B cell (primary cell): ENCODE measurements around the gene WNT3A. TPM values are rescaled to one million over a fixed set of nuclear protein-coding genes. Genes with fewer than 3 reads are reported as not detected.

Experiments used
- ATAC-seq: fragments of 200-7000 bp; cut with Tn5 transposase; one replicate; pipeline ENCODE4 v1.10.0; 2021; ENCODE audit warnings: low read depth, mild to moderate bottlenecking, moderate number of reproducible peaks, moderate library complexity
- CTCF ChIA-PET: fragments of 350-600 bp; sonication (Branson Sonifier 250); formaldehyde crosslinking; loops from one replicate; lab custom pipeline; 2021; ENCODE audit warnings: antibody characterized with exemption, inconsistent platforms; lab: Charles Lee
- POLR2A ChIA-PET: fragments of 350-600 bp; sonication (Branson Sonifier 250); formaldehyde crosslinking; loops from one replicate; lab custom pipeline; 2021; ENCODE audit warnings: antibody characterized with exemption; lab: Charles Lee
- DNase-seq: peaks from one replicate; pipeline ENCODE4 v3.0.0; 2013
- H2AFZ ChIP-seq: 2 replicates; pipeline ENCODE4 v1.6.1; 2012; ENCODE audit warnings: mild to moderate bottlenecking, low read depth, low read length; ENCODE audit not compliant: insufficient read depth, poor library complexity, severe bottlenecking
- H3K27ac ChIP-seq, 2 donors: 1 replicate in 1 of 2; 2 replicates in 1 of 2; pipeline ENCODE4 v1.5.1; 2012 to 2013; ENCODE audit warnings: low read length in 2 of 2, mild to moderate bottlenecking in 2 of 2, moderate library complexity in 1 of 2
- H3K27me3 ChIP-seq, 4 experiments: fragments of 200-600 bp in 1 of 4; sonication (generic) in 1 of 4; replicated peaks in 1 of 4; 1 replicate in 2 of 4; 2 replicates in 2 of 4; pipeline versions ENCODE4 v1.6.1 to v1.7.0; 2013 to 2016; ENCODE audit warnings: low read length in 3 of 4, mild to moderate bottlenecking in 2 of 4, mixed read lengths in 1 of 4, moderate library complexity in 1 of 4; ENCODE audit not compliant: insufficient read depth in 4 of 4, control insufficient read depth in 3 of 4; ENCODE audit errors: control extremely low read depth in 1 of 4
- H3K36me3 ChIP-seq, 2 experiments: replicated peaks in 1 of 2; 1 replicate in 1 of 2; 2 replicates in 1 of 2; pipeline versions ENCODE4 v1.6.1 to v1.7.1; 2013; ENCODE audit warnings: low read length in 1 of 2; ENCODE audit not compliant: insufficient read depth in 2 of 2, control insufficient read depth in 1 of 2; ENCODE audit errors: control extremely low read depth in 1 of 2, extremely low read depth in 1 of 2
- H3K4me1 ChIP-seq, 2 donors: fragments of 200-600 bp in 1 of 2; sonication (generic) in 1 of 2; 1 replicate in 1 of 2; 2 replicates in 1 of 2; pipeline versions ENCODE4 v1.5.1 to v1.6.1; 2013 to 2017; ENCODE audit warnings: low read length in 2 of 2; ENCODE audit not compliant: control insufficient read depth in 2 of 2, insufficient read depth in 2 of 2
- H3K4me2 ChIP-seq: replicated peaks from 2 replicates; pipeline ENCODE3; 2012; ENCODE audit warnings: mild to moderate bottlenecking, low read depth, low read length; ENCODE audit not compliant: poor library complexity, severe bottlenecking
- H3K4me3 ChIP-seq, 5 experiments: fragments of 200-600 bp in 1 of 5; sonication (generic) in 1 of 5; 1 replicate in 3 of 5; 2 replicates in 2 of 5; pipeline versions ENCODE4 v1.5.1 to v1.7.0; 2011 to 2016; ENCODE audit warnings: low read length in 4 of 5, mild to moderate bottlenecking in 4 of 5, low read depth in 2 of 5, control low read depth in 1 of 5, moderate library complexity in 1 of 5; ENCODE audit not compliant: insufficient read depth in 1 of 5; ENCODE audit errors: control extremely low read depth in 1 of 5, extremely low read depth in 1 of 5
- H3K79me2 ChIP-seq: fragments of 200-600 bp; sonication (generic); one replicate; pipeline ENCODE4 v1.6.0; 2016; ENCODE audit warnings: low read length; ENCODE audit not compliant: control insufficient read depth, insufficient read depth
- H3K9ac ChIP-seq: fragments of 200-600 bp; sonication (generic); 2 replicates; pipeline ENCODE4 v1.6.1; 2017; ENCODE audit warnings: mild to moderate bottlenecking, low read length, moderate library complexity
- H3K9me3 ChIP-seq, 3 donors: one replicate each; pipeline versions ENCODE4 v1.6.1 to v1.7.1; 2013; ENCODE audit warnings: low read length in 2 of 3; ENCODE audit not compliant: control insufficient read depth in 2 of 3, insufficient read depth in 1 of 3; ENCODE audit errors: control extremely low read depth in 1 of 3
- H4K20me1 ChIP-seq: 2 replicates; pipeline ENCODE4 v1.6.0; 2012; ENCODE audit warnings: mild to moderate bottlenecking, low read length; ENCODE audit not compliant: insufficient read depth, control insufficient read depth, poor library complexity, severe bottlenecking
- H3K27ac Mint-ChIP-seq: one replicate; pipeline ENCODE4 v1.8.0; 2021; ENCODE audit warnings: mixed read lengths
- H3K27me3 Mint-ChIP-seq: one replicate; pipeline ENCODE4 v1.8.0; 2021; ENCODE audit warnings: mixed read lengths
- H3K4me1 Mint-ChIP-seq: one replicate; pipeline ENCODE4 v1.8.0; 2021; ENCODE audit warnings: mixed read lengths
- H3K4me3 Mint-ChIP-seq: one replicate; pipeline ENCODE4 v1.8.0; 2021; ENCODE audit warnings: mixed read lengths
- H3K9me3 Mint-ChIP-seq: one replicate; pipeline ENCODE4 v1.8.0; 2022; ENCODE audit warnings: mixed read lengths; ENCODE audit not compliant: insufficient read depth
- EZH2 ChIP-seq: IDR thresholded peaks from 2 replicates; pipeline ENCODE4 v1.6.1; 2012; ENCODE audit warnings: borderline replicate concordance, low read depth, mild to moderate bottlenecking, moderate library complexity, low read length; ENCODE audit not compliant: insufficient read depth, poor library complexity, severe bottlenecking
- WGBS: methylation state at CpG from one replicate; pipeline ENCODE4 v1.1.5; 2013; ENCODE audit warnings: missing lambda C conversion rate; ENCODE audit not compliant: insufficient coverage; 5-methylcytosine and 5-hydroxymethylcytosine counted together
- intact Hi-C: fragments of 100-400 bp; cut with micrococcal nuclease; formaldehyde crosslinking; loops from one replicate; pipeline ENCODE4 v1.10.0; 2022
- polyA plus RNA-seq: library from polyadenylated mRNA; depleted of rRNA; stranded (reverse); fragments of >200 nt; gene quantifications from 2 replicates; pipeline ENCODE4 v1.2.3, GENCODE V29; 2012
- total RNA-seq, 2 donors: library from RNA; stranded (reverse); fragments of 120-200 nt in 1 of 2; gene quantifications; 1 replicate in 1 of 2; 2 replicates in 1 of 2; pipeline versions ENCODE4 v1.2.3 to v1.2.4, GENCODE V29; 2013 to 2022
- TF ChIP-seq, protein P1 (sequence below): fragments of 200-600 bp; IDR thresholded peaks from one replicate; pipeline ENCODE4 v1.8.0; 2022; ENCODE audit warnings: antibody characterized with exemption, mild to moderate bottlenecking

Gene WNT3A
- total and polyA plus RNA-seq, 2 donors (not counting 1 experiment from before 2014, with no cell fraction given), result 0.03 TPM; not detected in 1

- TF ChIP-seq EZH2, result no peak
- TF ChIP-seq, protein P1, sequence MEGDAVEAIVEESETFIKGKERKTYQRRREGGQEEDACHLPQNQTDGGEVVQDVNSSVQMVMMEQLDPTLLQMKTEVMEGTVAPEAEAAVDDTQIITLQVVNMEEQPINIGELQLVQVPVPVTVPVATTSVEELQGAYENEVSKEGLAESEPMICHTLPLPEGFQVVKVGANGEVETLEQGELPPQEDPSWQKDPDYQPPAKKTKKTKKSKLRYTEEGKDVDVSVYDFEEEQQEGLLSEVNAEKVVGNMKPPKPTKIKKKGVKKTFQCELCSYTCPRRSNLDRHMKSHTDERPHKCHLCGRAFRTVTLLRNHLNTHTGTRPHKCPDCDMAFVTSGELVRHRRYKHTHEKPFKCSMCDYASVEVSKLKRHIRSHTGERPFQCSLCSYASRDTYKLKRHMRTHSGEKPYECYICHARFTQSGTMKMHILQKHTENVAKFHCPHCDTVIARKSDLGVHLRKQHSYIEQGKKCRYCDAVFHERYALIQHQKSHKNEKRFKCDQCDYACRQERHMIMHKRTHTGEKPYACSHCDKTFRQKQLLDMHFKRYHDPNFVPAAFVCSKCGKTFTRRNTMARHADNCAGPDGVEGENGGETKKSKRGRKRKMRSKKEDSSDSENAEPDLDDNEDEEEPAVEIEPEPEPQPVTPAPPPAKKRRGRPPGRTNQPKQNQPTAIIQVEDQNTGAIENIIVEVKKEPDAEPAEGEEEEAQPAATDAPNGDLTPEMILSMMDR, result no peak
- ATAC-seq (no peak), DNase-seq (no peak)
- intact Hi-C loops, result no loop called here
- no peak overlapping the region for H2AFZ ChIP-seq
- no peak overlapping the region for H3K4me3 Mint-ChIP-seq
- H3K27ac ChIP-seq, result no peak overlapping the region
- peaks cover 6 to 15% of the 10 kb centered on the region in 2 donors for H3K4me1 ChIP-seq
- no peak overlapping the region for H3K27ac Mint-ChIP-seq
- H3K79me2 ChIP-seq, result no peaks in the 10 kb centered on the region
- H3K9me3 ChIP-seq, result peaks cover 0 to 4% (median 0%) of the 10 kb centered on the region in 3 donors
- H3K36me3 ChIP-seq, result no peaks in the 10 kb centered on the region
- no peaks in the 10 kb centered on the region for H3K9me3 Mint-ChIP-seq
- peaks cover 2% of the 10 kb centered on the region for H3K4me1 Mint-ChIP-seq
- peaks cover 0 to 31% (median 18%) of the 10 kb centered on the region in 4 experiments for H3K27me3 ChIP-seq
- CTCF ChIA-PET, result no interaction called here
- no peaks in the 10 kb centered on the region for H4K20me1 ChIP-seq
- H3K9ac ChIP-seq, result no peak overlapping the region
- peaks cover 17% of the 10 kb centered on the region for H3K27me3 Mint-ChIP-seq
- POLR2A ChIA-PET, result interaction anchor here (0.6 kb wide), 1 partner anchor 365 kb away, joined by 12 read pairs; the partner anchor contains the start of gene TRIM11
- WGBS, result 89% methylated on average over 2 of the region's 2 CpGs
- H3K4me2 ChIP-seq, result no peak overlapping the region
- H3K4me3 ChIP-seq, result no peak overlapping the region
Observed at GRCh38 chr1:228041316-228041715, 34.5 kb downstream of the WNT3A start.

- H4K20me1 ChIP-seq, result no peaks in the 10 kb centered on the region
- H3K4me3 ChIP-seq, result no peak overlapping the region
- TF ChIP-seq, protein P1, result no peak
- no peak for TF ChIP-seq EZH2
- peaks cover 0 to 19% (median 12%) of the 10 kb centered on the region in 4 experiments for H3K27me3 ChIP-seq
- no peak for ATAC-seq
- no peak overlapping the region for H3K27ac ChIP-seq
- H3K4me1 ChIP-seq, result peaks cover 3 to 11% of the 10 kb centered on the region in 2 donors
- peaks cover 16% of the 10 kb centered on the region for H3K27me3 Mint-ChIP-seq
- no peak for DNase-seq
- POLR2A ChIA-PET, result no interaction called here
- CTCF ChIA-PET, result no interaction called here
- H2AFZ ChIP-seq, result no peak overlapping the region
- no peaks in the 10 kb centered on the region for H3K36me3 ChIP-seq
- H3K79me2 ChIP-seq, result no peaks in the 10 kb centered on the region
- peaks cover 0 to 4% (median 0%) of the 10 kb centered on the region in 3 donors for H3K9me3 ChIP-seq
- H3K4me1 Mint-ChIP-seq, result peaks cover 2% of the 10 kb centered on the region
- no peaks in the 10 kb centered on the region for H3K9me3 Mint-ChIP-seq
- no peak overlapping the region for H3K9ac ChIP-seq
- H3K27ac Mint-ChIP-seq, result no peak overlapping the region
- no peak overlapping the region for H3K4me3 Mint-ChIP-seq
- intact Hi-C loops, result no loop called here
- H3K4me2 ChIP-seq, result no peak overlapping the region
Observed at GRCh38 chr1:228042508-228042907, 35.7 kb downstream of the WNT3A start.
